Panc1 (cell line): ENCODE data around the gene ITGA2B. TPM values are rescaled to one million over a fixed set of nuclear protein-coding genes. Genes with fewer than 3 reads are reported as not detected.

Experiments
- ATAC-seq: fragments of 200-7000 bp; cut with Tn5 transposase; 2 replicates; pipeline ENCODE4 v1.9.1; 2020; ENCODE audit warnings: mild to moderate bottlenecking, moderate library complexity
- BruUV-seq: library from RNA; stranded (reverse); fragments of 400-500 nt; replicated peaks from 2 replicates; lab custom pipeline; 2021; lab: Mats Ljungman, UMichigan
- CTCF ChIA-PET: fragments of 300-600 bp; sonication (Branson Sonifier 250); formaldehyde crosslinking; loops from one replicate; lab custom pipeline; 2022; ENCODE audit warnings: antibody characterized with exemption; lab: Charles Lee
- POLR2A ChIA-PET: fragments of 300-600 bp; sonication (Branson Sonifier 250); formaldehyde crosslinking; loops from one replicate; lab custom pipeline; 2022; ENCODE audit warnings: antibody characterized with exemption; lab: Charles Lee
- DNase-seq: peaks from one replicate; pipeline ENCODE4 v3.0.0-alpha.2; 2010; ENCODE audit warnings: low read depth, low spot score
- H3K27ac ChIP-seq: 2 replicates; pipeline ENCODE4 v1.5.1; 2011; ENCODE audit warnings: mild to moderate bottlenecking, low read length, inconsistent platforms
- H3K27me3 ChIP-seq: fragments of 200-500 bp; sonication (Bioruptor generic); 2 replicates; pipeline ENCODE4 v1.6.0; 2014; ENCODE audit warnings: low read length, inconsistent platforms; ENCODE audit not compliant: control insufficient read depth, insufficient read depth
- H3K36me3 ChIP-seq: fragments of 200-500 bp; sonication (Bioruptor generic); 2 replicates; pipeline ENCODE4 v1.5.1; 2014; ENCODE audit warnings: inconsistent platforms, mild to moderate bottlenecking, low read length, moderate library complexity; ENCODE audit not compliant: control insufficient read depth, insufficient read depth
- H3K4me1 ChIP-seq: 2 replicates; pipeline ENCODE4 v1.5.1; 2011; ENCODE audit warnings: inconsistent platforms, mild to moderate bottlenecking, low read length, moderate library complexity; ENCODE audit not compliant: control insufficient read depth, insufficient read depth
- H3K4me3 ChIP-seq, 2 experiments: 2 replicates each; pipeline ENCODE4 v1.5.1; 2011 to 2012; ENCODE audit warnings: low read depth in 2 of 2, low read length in 2 of 2, mild to moderate bottlenecking in 2 of 2, inconsistent platforms in 1 of 2, moderate library complexity in 1 of 2
- H3K9me3 ChIP-seq: fragments of 200-500 bp; sonication (Bioruptor generic); 2 replicates; pipeline ENCODE4 v1.5.1; 2014; ENCODE audit warnings: low read depth, mild to moderate bottlenecking, inconsistent platforms, low read length, moderate library complexity; ENCODE audit not compliant: control insufficient read depth, insufficient read depth
- CTCF ChIP-seq: fragments of 450-650 bp; IDR thresholded peaks from 2 replicates; pipeline ENCODE4 v1.5.1; 2017; ENCODE audit warnings: mild to moderate bottlenecking
- POLR2AphosphoS5 ChIP-seq: IDR thresholded peaks from 2 replicates; pipeline ENCODE4 v1.6.1; 2012; ENCODE audit warnings: mild to moderate bottlenecking, low read depth, low read length, moderate library complexity
- REST ChIP-seq, 2 experiments: IDR thresholded peaks; 2 replicates each; pipeline ENCODE4 v1.6.1; 2011 to 2012; ENCODE audit warnings: low read depth in 2 of 2, control low read depth in 1 of 2, low read length in 1 of 2, mild to moderate bottlenecking in 1 of 2, moderate library complexity in 1 of 2; ENCODE audit not compliant: insufficient read depth in 1 of 2
- SIN3A ChIP-seq: IDR thresholded peaks from 2 replicates; pipeline ENCODE4 v1.6.1; 2012; ENCODE audit warnings: low read depth, mild to moderate bottlenecking, low read length, moderate library complexity, borderline replicate concordance; ENCODE audit not compliant: insufficient read depth
- TCF7L2 ChIP-seq: IDR thresholded peaks from 2 replicates; pipeline ENCODE4 v1.6.1; 2011; ENCODE audit warnings: mild to moderate bottlenecking, low read depth, low read length, inconsistent platforms
- in situ Hi-C: cut with HindIII; loops from 2 replicates; pipeline ENCODE4 v1.10.0; 2016; ENCODE audit warnings: low sequenced_read_pairs, low pct_unique_long_range_greater_than_20kb
- intact Hi-C: fragments of 100-400 bp; cut with micrococcal nuclease; formaldehyde crosslinking; loops from one replicate; pipeline ENCODE4 v1.10.0; 2022; ENCODE audit not compliant: unreplicated experiment
- total RNA-seq: library from RNA; stranded (reverse); gene quantifications from one replicate; pipeline ENCODE4 v1.2.1, GENCODE V29; 2021; ENCODE audit not compliant: unreplicated experiment

Gene ITGA2B
- total RNA-seq, 1 experiment from 2014 or later, result 2.4 TPM

GRCh38 chr17:44384823-44385286, 4.6 kb downstream of the ITGA2B start:
- POLR2A ChIA-PET, result no interaction called here

GRCh38 chr17:44384281-44384822, 5.1 kb downstream of the ITGA2B start:
- H3K4me1 ChIP-seq, result peaks cover 2% of the 10 kb centered on the region; the same call in 1 of the 2 replicates
- no peak overlapping the region for H3K27ac ChIP-seq
- ChIA-PET CTCF (no interaction called here), POLR2A (no interaction called here)
- H3K36me3 ChIP-seq, result no peaks in the 10 kb centered on the region
- BruUV-seq, result no TSS peak
- H3K27me3 ChIP-seq, result no peaks in the 10 kb centered on the region
- no peak for ATAC-seq
- TF ChIP-seq REST (IDR thresholded peaks at IDR 0.05; ENCODE audit: insufficient read depth in 1 of 2, low read depth in 2 of 2, low read length in 1 of 2) (no peak), SIN3A (no peak), TCF7L2 (no peak), CTCF (no peak), POLR2AphosphoS5 (no peak)
- in situ Hi-C loops, result no loop called here
- intact Hi-C loops, result no loop called here
- no peak for DNase-seq
- no peaks in the 10 kb centered on the region for H3K9me3 ChIP-seq
- H3K4me3 ChIP-seq, result no peak overlapping the region

More at GRCh38 chr17:44384823-44385286, 4.6 kb downstream of the ITGA2B start:
- in situ Hi-C loops, result no loop called here
- no peaks in the 10 kb centered on the region for H3K36me3 ChIP-seq
- BruUV-seq, result no TSS peak
- no peak overlapping the region for H3K27ac ChIP-seq
- CTCF ChIA-PET, result interaction anchor here (0.7 kb wide), 1 partner anchor 18 kb away, joined by 3 read pairs; no protein-coding TSS in a partner anchor
- H3K9me3 ChIP-seq, result no peaks in the 10 kb centered on the region
- TF ChIP-seq POLR2AphosphoS5, result no peak
- TF ChIP-seq SIN3A, result no peak
- TF ChIP-seq TCF7L2, result no peak
- no peak for TF ChIP-seq CTCF
- TF ChIP-seq REST (IDR thresholded peaks at IDR 0.05; ENCODE audit: insufficient read depth in 1 of 2, low read depth in 2 of 2, low read length in 1 of 2), result no peak
- DNase-seq, result no peak
- H3K27me3 ChIP-seq, result no peaks in the 10 kb centered on the region
- ATAC-seq, result no peak; the same call in none of the 2 replicates
- peaks cover 2% of the 10 kb centered on the region; the same call in 1 of the 2 replicates for H3K4me1 ChIP-seq
- H3K4me3 ChIP-seq, result peak overlapping the region; percentile 50 to 64
- intact Hi-C loops, result no loop called here
